H1 (cell line): Measurements from ENCODE around the gene POMZP3. TPM values are rescaled to one million over a fixed set of nuclear protein-coding genes. Genes with fewer than 3 reads are reported as not detected.
"Not testable (repeated sequence)": the region's sequence is repeated elsewhere in the genome, so short reads cannot be mapped to it uniquely, and the experiment has no call there.

Experiments used
- CTCF ChIA-PET: fragments of 300-600 bp; sonication (Branson Sonifier 250); formaldehyde crosslinking; loops from one replicate; lab custom pipeline; 2021; ENCODE audit not compliant: partially characterized antibody; lab: Charles Lee
- POLR2A ChIA-PET: fragments of 300-600 bp; sonication (Branson Sonifier 250); formaldehyde crosslinking; loops from one replicate; lab custom pipeline; 2021; ENCODE audit warnings: inconsistent platforms; ENCODE audit not compliant: partially characterized antibody; lab: Charles Lee
- DNase-seq, 2 experiments: peaks; one replicate each; pipeline versions ENCODE4 v3.0.0 to v3.0.0-alpha.2; 2010 to 2022; ENCODE audit warnings: low spot score in 2 of 2, low read depth in 1 of 2, mixed read lengths in 1 of 2
- FAIRE-seq: peaks from 2 replicates; lab custom pipeline; 2011; peaks lifted over from hg19 to GRCh38; lab: Jason Lieb, UNC
- H2AFZ ChIP-seq: 2 replicates; pipeline ENCODE4 v1.8.1; 2012; ENCODE audit warnings: low read length, inconsistent platforms
- H2AK5ac ChIP-seq: 2 replicates; pipeline ENCODE4 v1.6.1; 2013; ENCODE audit warnings: low read depth, low read length
- H2BK120ac ChIP-seq: replicated peaks from 2 replicates; pipeline ENCODE3; 2013; ENCODE audit warnings: low read depth, low read length, inconsistent platforms
- H2BK12ac ChIP-seq: 2 replicates; pipeline ENCODE4 v1.6.1; 2013; ENCODE audit warnings: low read depth, low read length
- H2BK15ac ChIP-seq: 2 replicates; pipeline ENCODE4 v1.6.1; 2013; ENCODE audit warnings: low read length
- H2BK20ac ChIP-seq: 2 replicates; pipeline ENCODE4 v1.6.1; 2013; ENCODE audit warnings: low read length
- H2BK5ac ChIP-seq: 2 replicates; pipeline ENCODE4 v1.6.1; 2013; ENCODE audit warnings: low read depth, low read length
- H3K14ac ChIP-seq: 2 replicates; pipeline ENCODE4 v1.6.1; 2013; ENCODE audit warnings: inconsistent platforms; ENCODE audit not compliant: insufficient read length
- H3K18ac ChIP-seq: 2 replicates; pipeline ENCODE4 v1.6.1; 2013; ENCODE audit warnings: low read length; ENCODE audit errors: extremely low read depth
- H3K23ac ChIP-seq: 2 replicates; pipeline ENCODE4 v1.6.1; 2013; ENCODE audit warnings: inconsistent platforms; ENCODE audit not compliant: insufficient read length
- H3K23me2 ChIP-seq: 2 replicates; pipeline ENCODE4 v1.6.1; 2013; ENCODE audit warnings: low read depth, low read length
- H3K27ac ChIP-seq: 2 replicates; pipeline ENCODE4 v1.6.1; 2011; ENCODE audit warnings: low read depth, low read length, inconsistent platforms
- H3K27me3 ChIP-seq, 4 experiments: replicated peaks in 1 of 4; 1 replicate in 1 of 4; 2 replicates in 3 of 4; pipeline versions ENCODE4 v1.6.1 to v1.8.1; 2011 to 2013; ENCODE audit warnings: low read length in 3 of 4, mild to moderate bottlenecking in 3 of 4, inconsistent platforms in 2 of 4, mixed read lengths in 2 of 4, moderate library complexity in 1 of 4; ENCODE audit not compliant: control insufficient read depth in 3 of 4, insufficient read depth in 3 of 4; ENCODE audit errors: extremely low read depth in 1 of 4
- H3K36me3 ChIP-seq, 4 experiments: 2 replicates each; pipeline versions ENCODE4 v1.6.1 to v1.8.1; 2011 to 2013; ENCODE audit warnings: mild to moderate bottlenecking in 4 of 4, low read length in 3 of 4, moderate library complexity in 2 of 4, control low read depth in 1 of 4, inconsistent platforms in 1 of 4; ENCODE audit not compliant: insufficient read depth in 4 of 4, control insufficient read depth in 2 of 4
- H3K4ac ChIP-seq: replicated peaks from 2 replicates; pipeline ENCODE3; 2013; ENCODE audit warnings: low read length, low read depth, mixed read lengths, inconsistent platforms; ENCODE audit not compliant: insufficient read length
- H3K4me1 ChIP-seq, 4 experiments: replicated peaks in 1 of 4; 1 replicate in 1 of 4; 2 replicates in 3 of 4; pipeline versions ENCODE4 v1.6.1 to v1.8.1; 2011 to 2013; ENCODE audit warnings: low read length in 3 of 4, inconsistent platforms in 2 of 4, mixed read lengths in 1 of 4; ENCODE audit not compliant: insufficient read depth in 4 of 4, control insufficient read depth in 3 of 4
- H3K4me2 ChIP-seq, 2 experiments: 2 replicates each; pipeline versions ENCODE4 v1.6.1 to v1.8.1; 2011 to 2013; ENCODE audit warnings: low read depth in 2 of 2, low read length in 2 of 2, control low read depth in 1 of 2, inconsistent platforms in 1 of 2, mild to moderate bottlenecking in 1 of 2; ENCODE audit not compliant: insufficient read depth in 1 of 2
- H3K4me3 ChIP-seq, 4 experiments: fragments of 200-600, 300-600 bp in 1 of 4; sonication (generic), shearing (Covaris generic), sonication (Bioruptor Twin) in 1 of 4; 2 replicates each; pipeline versions ENCODE4 v1.5.1 to v1.8.1; 2011 to 2016; ENCODE audit warnings: low read length in 4 of 4, low read depth in 3 of 4, control low read depth in 2 of 4, inconsistent platforms in 2 of 4, mild to moderate bottlenecking in 2 of 4, mixed read lengths in 1 of 4, moderate library complexity in 1 of 4; ENCODE audit not compliant: insufficient read depth in 2 of 4; ENCODE audit errors: extremely low read depth in 1 of 4
- H3K56ac ChIP-seq: replicated peaks from 2 replicates; pipeline ENCODE3; 2013; ENCODE audit warnings: low read depth, mild to moderate bottlenecking, mixed read lengths, low read length, inconsistent platforms; ENCODE audit not compliant: insufficient read length
- H3K79me1 ChIP-seq: 2 replicates; pipeline ENCODE4 v1.6.1; 2013; ENCODE audit warnings: low read depth, low read length, control low read depth
- H3K79me2 ChIP-seq, 2 experiments: 2 replicates each; pipeline versions ENCODE4 v1.6.1 to v1.8.1; 2012 to 2013; ENCODE audit warnings: low read length in 2 of 2, mild to moderate bottlenecking in 2 of 2, inconsistent platforms in 1 of 2; ENCODE audit not compliant: insufficient read depth in 2 of 2, control insufficient read depth in 1 of 2
- H3K9ac ChIP-seq, 4 experiments: replicated peaks in 1 of 4; 1 replicate in 1 of 4; 2 replicates in 3 of 4; pipeline versions ENCODE4 v1.6.1 to v1.8.1; 2011 to 2013; ENCODE audit warnings: low read depth in 3 of 4, low read length in 3 of 4, control low read depth in 2 of 4, mild to moderate bottlenecking in 2 of 4, moderate library complexity in 2 of 4, inconsistent platforms in 1 of 4; ENCODE audit errors: extremely low read depth in 1 of 4
- H3K9me3 ChIP-seq, 2 experiments: 2 replicates each; pipeline versions ENCODE4 v1.6.1 to v1.8.1; 2012 to 2013; ENCODE audit warnings: mild to moderate bottlenecking in 2 of 2, moderate library complexity in 2 of 2, control low read depth in 1 of 2, inconsistent platforms in 1 of 2, low read depth in 1 of 2, low read length in 1 of 2, mixed read lengths in 1 of 2; ENCODE audit not compliant: insufficient read depth in 2 of 2
- H4K20me1 ChIP-seq, 2 experiments: replicated peaks in 1 of 2; 2 replicates each; pipeline versions ENCODE3 to v1.8.1; 2011 to 2013; ENCODE audit warnings: inconsistent platforms in 2 of 2, low read length in 2 of 2, mild to moderate bottlenecking in 1 of 2; ENCODE audit not compliant: insufficient read depth in 2 of 2, control insufficient read depth in 1 of 2
- H4K5ac ChIP-seq: 2 replicates; pipeline ENCODE4 v1.6.1; 2013; ENCODE audit warnings: low read length, low read depth, mixed read lengths, inconsistent platforms; ENCODE audit not compliant: insufficient read length
- H4K8ac ChIP-seq: 2 replicates; pipeline ENCODE4 v1.8.0; 2013; ENCODE audit warnings: mild to moderate bottlenecking, moderate library complexity, low read length, inconsistent platforms; ENCODE audit not compliant: insufficient read depth; ENCODE audit errors: extremely low read depth
- H4K91ac ChIP-seq: replicated peaks from 2 replicates; pipeline ENCODE3; 2013; ENCODE audit warnings: low read length, mixed read lengths, inconsistent platforms; ENCODE audit not compliant: insufficient read length
- polyA plus RNA-seq, 7 experiments: library from polyadenylated mRNA; depleted of rRNA in 3 of 7; stranded (reverse) in 5 of 7; unstranded in 2 of 7; fragments of >200 nt in 5 of 7; fragments of 200-250 nt in 2 of 7; gene quantifications; 1 replicate in 5 of 7; 2 replicates in 1 of 7; 4 replicates in 1 of 7; pipeline versions ENCODE4 v1.2.1 to v1.2.3, GENCODE V29; 2011 to 2013; ENCODE audit warnings: missing spikeins in 2 of 7, mixed read lengths in 2 of 7
- total RNA-seq: library from RNA; stranded (reverse); fragmentation: NEBNext Ultra II Directional; extraction: Animal tissue kit (Norgen Biotek cat#: 25700); gene quantifications from 2 replicates; pipeline ENCODE4 v1.2.1, GENCODE V29; 2021

The POMZP3 gene
- total and polyA plus RNA-seq, 2 of the 8 experiments (the other 6 are each of a cell fraction or from before 2014, with no cell fraction given) = 3.2 to 9.0 TPM

DNA sequence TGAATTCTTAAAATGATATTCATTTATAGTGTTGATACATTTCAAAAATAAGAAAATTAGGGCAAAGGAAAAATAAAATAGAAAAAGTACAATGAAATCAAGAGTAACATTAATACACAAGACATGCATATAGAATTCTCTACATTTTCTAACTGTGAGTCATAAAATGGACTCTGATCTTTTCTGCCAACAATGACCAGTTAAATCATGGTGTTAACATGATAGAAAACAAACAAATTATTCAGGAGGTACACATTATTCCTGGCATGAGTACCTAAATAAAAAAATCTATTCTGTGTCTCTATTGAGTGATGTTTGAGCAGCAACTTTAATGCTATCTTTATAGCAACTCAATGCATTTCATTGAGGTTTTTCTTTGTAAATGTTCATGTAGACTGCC is 58.3 kb downstream of the POMZP3 start:
- POLR2A ChIA-PET, FAIRE-seq: not testable (repeated sequence)

DNA sequence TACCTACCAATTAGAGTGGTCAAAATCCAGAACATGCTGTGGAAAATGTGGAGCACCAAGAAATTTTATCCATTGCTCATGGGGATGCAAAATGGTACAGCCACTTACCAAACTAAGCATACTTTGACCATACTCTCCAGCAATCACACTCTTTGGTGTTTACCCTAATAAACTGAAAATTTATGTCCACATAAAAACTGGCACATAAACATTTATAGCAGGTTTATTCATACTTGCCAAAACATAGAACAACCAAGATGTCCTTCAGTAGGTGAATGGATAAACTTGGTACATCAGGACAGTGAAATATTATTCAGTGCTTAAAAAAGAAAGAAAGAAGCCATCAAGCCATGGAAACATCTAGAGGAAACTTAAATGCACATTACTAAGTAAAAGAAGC is 59.3 kb downstream of the POMZP3 start:
- H3K36me3 ChIP-seq, H3K27me3 ChIP-seq, H4K91ac ChIP-seq, H4K5ac ChIP-seq, H3K9me3 ChIP-seq, H3K23ac ChIP-seq, H2BK12ac ChIP-seq, H3K23me2 ChIP-seq, H4K20me1 ChIP-seq, H2BK15ac ChIP-seq, H3K4me3 ChIP-seq, H3K4ac ChIP-seq, H2AFZ ChIP-seq, H2BK20ac ChIP-seq, POLR2A ChIA-PET, CTCF ChIA-PET, H3K9ac ChIP-seq, H3K14ac ChIP-seq, H3K4me2 ChIP-seq, DNase-seq, H3K79me1 ChIP-seq, H3K56ac ChIP-seq, H2AK5ac ChIP-seq, FAIRE-seq, H3K27ac ChIP-seq, H2BK5ac ChIP-seq, H4K8ac ChIP-seq, H3K4me1 ChIP-seq, H3K18ac ChIP-seq, H2BK120ac ChIP-seq: not testable (repeated sequence)
- H3K79me2 ChIP-seq = peaks cover 0 to 11% of the 10 kb centered on the region in 2 experiments; a peak in 2 of 4 replicates

More for the DNA sequence above, 58.3 kb downstream of the POMZP3 start:
- H3K36me3 ChIP-seq, DNase-seq, H2BK5ac ChIP-seq, H3K27ac ChIP-seq, H2BK15ac ChIP-seq, H4K20me1 ChIP-seq, H2AK5ac ChIP-seq, H3K23me2 ChIP-seq, H3K14ac ChIP-seq, H3K27me3 ChIP-seq, H2AFZ ChIP-seq, H3K9ac ChIP-seq, H3K4me3 ChIP-seq, H2BK20ac ChIP-seq, H3K23ac ChIP-seq, H2BK120ac ChIP-seq, H2BK12ac ChIP-seq, H4K91ac ChIP-seq, H4K8ac ChIP-seq, H3K79me1 ChIP-seq, H3K79me2 ChIP-seq, H3K4me1 ChIP-seq, H3K56ac ChIP-seq, H4K5ac ChIP-seq, H3K4ac ChIP-seq, H3K4me2 ChIP-seq, CTCF ChIA-PET, H3K18ac ChIP-seq, H3K9me3 ChIP-seq: not testable (repeated sequence)
